Activated B cell treated with CpG ODN at 0.5 μM for 24 hours (primary cell): Measurements from ENCODE around the gene SMIM10L1. TPM values are rescaled to one million over a fixed set of nuclear protein-coding genes. Genes with fewer than 3 reads are reported as not detected.

Source experiments
- ATAC-seq: fragments of 200-7000 bp; cut with Tn5 transposase; one replicate; pipeline ENCODE4 v1.10.0; 2021; ENCODE audit warnings: low read depth, mild to moderate bottlenecking, moderate library complexity
- CTCF ChIA-PET: fragments of 350-600 bp; sonication (Branson Sonifier 250); formaldehyde crosslinking; loops from one replicate; lab custom pipeline; 2021; ENCODE audit warnings: antibody characterized with exemption; lab: Charles Lee
- POLR2A ChIA-PET: fragments of 350-600 bp; sonication (Branson Sonifier 250); formaldehyde crosslinking; loops from one replicate; lab custom pipeline; 2021; ENCODE audit warnings: antibody characterized with exemption; lab: Charles Lee
- DNase-seq: peaks from one replicate; pipeline ENCODE4 v3.0.0; 2022
- H3K27ac Mint-ChIP-seq: one replicate; pipeline ENCODE4 v1.8.0; 2020; ENCODE audit warnings: mixed read lengths
- H3K27me3 Mint-ChIP-seq: one replicate; pipeline ENCODE4 v1.8.0; 2021; ENCODE audit warnings: mixed read lengths
- H3K36me3 Mint-ChIP-seq: one replicate; pipeline ENCODE4 v1.8.0; 2021; ENCODE audit warnings: low read depth, mixed read lengths
- H3K4me1 Mint-ChIP-seq: one replicate; pipeline ENCODE4 v1.8.0; 2021; ENCODE audit warnings: mixed read lengths
- H3K4me3 Mint-ChIP-seq: one replicate; pipeline ENCODE4 v1.8.0; 2020; ENCODE audit warnings: mild to moderate bottlenecking, mixed read lengths
- H3K9me3 Mint-ChIP-seq: one replicate; pipeline ENCODE4 v1.8.0; 2020; ENCODE audit warnings: mixed read lengths
- CTCF ChIP-seq: fragments of 200-600 bp; IDR thresholded peaks from one replicate; pipeline ENCODE4 v1.8.0; 2022; ENCODE audit warnings: antibody characterized with exemption, mild to moderate bottlenecking
- intact Hi-C: fragments of 100-400 bp; cut with micrococcal nuclease; formaldehyde crosslinking; loops from one replicate; pipeline ENCODE4 v1.15.1; 2024
- total RNA-seq: library from RNA; stranded (reverse); gene quantifications from 2 replicates; pipeline ENCODE4 v1.2.3, GENCODE V29; 2022

SMIM10L1 gene
- total RNA-seq, 1 donor from 2014 or later, result 8.8 TPM

- H3K4me1 Mint-ChIP-seq, result no peaks in the 10 kb centered on the region
- H3K9me3 Mint-ChIP-seq, result peaks cover 4% of the 10 kb centered on the region
- ATAC-seq (no peak), DNase-seq (no peak)
- no peaks in the 10 kb centered on the region for H3K36me3 Mint-ChIP-seq
- CTCF ChIA-PET, result no interaction called here
- H3K27me3 Mint-ChIP-seq, result no peaks in the 10 kb centered on the region
- no peak overlapping the region for H3K27ac Mint-ChIP-seq
- intact Hi-C loops, result no loop called here
- POLR2A ChIA-PET, result no interaction called here
- TF ChIP-seq CTCF, result no peak
- no peak overlapping the region for H3K4me3 Mint-ChIP-seq
Observed at GRCh38 chr12:11204173-11204572, 33.2 kb downstream of the SMIM10L1 start.

- Mint-ChIP-seq H3K4me3 (no peak overlapping the region), H3K27ac (no peak overlapping the region), H3K9me3 (no peaks in the 10 kb centered on the region), H3K4me1 (no peaks in the 10 kb centered on the region), H3K36me3 (peaks cover 5% of the 10 kb centered on the region), H3K27me3 (no peaks in the 10 kb centered on the region)
- ATAC-seq (no peak), DNase-seq (no peak)
- ChIA-PET CTCF (interaction anchor here (1.0 kb wide), 1 partner anchor 438 kb away, joined by 3 read pairs; no protein-coding TSS in a partner anchor), POLR2A (no interaction called here)
- no peak for TF ChIP-seq CTCF
- intact Hi-C loops, result no loop called here
Observed at GRCh38 chr12:11209113-11209512, 38.1 kb downstream of the SMIM10L1 start.

Other genes with a start within 250 kb of the SMIM10L1 start
- gene PRH2, start 242.0 kb upstream of the SMIM10L1 start, total RNA-seq, result not detected in 2 replicates
- gene TAS2R14, start 231.9 kb upstream of the SMIM10L1 start, total RNA-seq, result 2.9 and 3.1 TPM in 2 replicates
- gene TAS2R50, start 184.3 kb upstream of the SMIM10L1 start, total RNA-seq, result 1.0 and 1.2 TPM in 2 replicates
- 1.7 and 2.4 TPM in 2 replicates for gene TAS2R20, start 172.9 kb upstream of the SMIM10L1 start, total RNA-seq
- gene TAS2R19, start 148.6 kb upstream of the SMIM10L1 start, total RNA-seq, result 2.9 and 4.0 TPM in 2 replicates
- gene TAS2R31, start 139.8 kb upstream of the SMIM10L1 start, total RNA-seq, result 4.3 and 5.3 TPM in 2 replicates
- 0.60 and 1.5 TPM in 2 replicates for gene TAS2R46, start 108.9 kb upstream of the SMIM10L1 start, total RNA-seq
- gene TAS2R43, start 78.9 kb upstream of the SMIM10L1 start, total RNA-seq, result 1.7 and 2.7 TPM in 2 replicates
- 3.4 and 6.3 TPM in 2 replicates for gene TAS2R30, start 36.5 kb upstream of the SMIM10L1 start, total RNA-seq
- gene TAS2R42, start 15.7 kb downstream of the SMIM10L1 start, total RNA-seq, result not detected in 2 replicates
- not detected in 2 replicates for gene PRB3, start 98.5 kb downstream of the SMIM10L1 start, total RNA-seq
- gene PRB4, start 139.2 kb downstream of the SMIM10L1 start, total RNA-seq, result not detected in 2 replicates
- not detected in 2 replicates for gene PRB2, start 224.4 kb downstream of the SMIM10L1 start, total RNA-seq